GM18868 (cell line): ENCODE results near the gene ASAP3.
A peak's percentile ranks its signal among the peaks of the same experiment; 100 is the strongest.
"Not testable (repeated sequence)": the region's sequence is repeated elsewhere in the genome, so short reads cannot be mapped to it uniquely, and the experiment has no call there.

Experiments
- ATAC-seq: cut with Tn5 transposase; IDR thresholded peaks from one replicate; pipeline ENCODE4 v1.9.1; 2021; ENCODE audit warnings: mild to moderate bottlenecking, moderate library complexity; ENCODE audit not compliant: unreplicated experiment

ASAP3 gene

GRCh38 chr1:23515905-23516304 is 31.9 kb upstream of the ASAP3 start:
- ATAC-seq, result no peak

GRCh38 chr1:23514111-23514679 is 30.2 kb upstream of the ASAP3 start:
- ATAC-seq, result no peak

- ATAC-seq, result no peak
Measured at GRCh38 chr1:23509896-23510295, 25.9 kb upstream of the ASAP3 start.

GRCh38 chr1:23506376-23507107 is 22.6 kb upstream of the ASAP3 start:
- ATAC-seq, result no peak

GRCh38 chr1:23505851-23506250 is 21.9 kb upstream of the ASAP3 start:
- no peak for ATAC-seq

- ATAC-seq, result not testable (repeated sequence)
Measured at GRCh38 chr1:23504156-23504555, 20.2 kb upstream of the ASAP3 start.

- no peak for ATAC-seq
Measured at GRCh38 chr1:23502951-23503350, 19.0 kb upstream of the ASAP3 start.

GRCh38 chr1:23500466-23500865 is 16.5 kb upstream of the ASAP3 start:
- no peak for ATAC-seq

GRCh38 chr1:23497777-23498439 is 13.9 kb upstream of the ASAP3 start:
- ATAC-seq, result no peak

GRCh38 chr1:23496490-23497181 is 12.7 kb upstream of the ASAP3 start:
- no peak for ATAC-seq

GRCh38 chr1:23494836-23495235 is 10.9 kb upstream of the ASAP3 start:
- ATAC-seq, result not testable (repeated sequence)

- ATAC-seq, result not testable (repeated sequence)
Measured at GRCh38 chr1:23492776-23493175, 8.8 kb upstream of the ASAP3 start.

GRCh38 chr1:23492132-23492720 is 8.2 kb upstream of the ASAP3 start:
- ATAC-seq, result no peak

- ATAC-seq, result no peak
Measured at GRCh38 chr1:23489842-23490241, 5.9 kb upstream of the ASAP3 start.

GRCh38 chr1:23485002-23485332 is 988 bp upstream of the ASAP3 start:
- ATAC-seq, result no peak

GRCh38 chr1:23484253-23485001 is 448 bp upstream of the ASAP3 start:
- peak; percentile 52 for ATAC-seq

- no peak for ATAC-seq
Measured at GRCh38 chr1:23481904-23482303, 2.1 kb downstream of the ASAP3 start.

- ATAC-seq, result no peak
Measured at GRCh38 chr1:23481026-23481597, 2.9 kb downstream of the ASAP3 start.

- ATAC-seq, result no peak
Measured at GRCh38 chr1:23480187-23481025, 3.6 kb downstream of the ASAP3 start.

GRCh38 chr1:23479666-23479941 is 4.4 kb downstream of the ASAP3 start:
- ATAC-seq, result no peak
